Neutrophil (primary cell): ENCODE results near the gene NPAS3.

ENCODE experiments used
- H3K27ac ChIP-seq: fragments of 200-600 bp; sonication (generic); 2 replicates; pipeline ENCODE4 v1.5.1; 2016; ENCODE audit warnings: mild to moderate bottlenecking, moderate library complexity
- H3K27me3 ChIP-seq: fragments of 200-600 bp; sonication (generic); 2 replicates; pipeline ENCODE4 v1.6.0; 2016; ENCODE audit warnings: mild to moderate bottlenecking
- H3K36me3 ChIP-seq: fragments of 200-600 bp; sonication (generic); 2 replicates; pipeline ENCODE4 v1.5.1; 2017
- H3K4me1 ChIP-seq, 2 experiments: fragments of 200-600 bp in 1 of 2; sonication (generic) in 1 of 2; 1 replicate in 1 of 2; 2 replicates in 1 of 2; pipeline versions ENCODE4 v1.5.1 to v1.6.1; 2013 to 2016; ENCODE audit warnings: low read depth in 1 of 2, low read length in 1 of 2, mild to moderate bottlenecking in 1 of 2, moderate library complexity in 1 of 2; ENCODE audit not compliant: control insufficient read depth in 1 of 2, insufficient read depth in 1 of 2
- H3K4me3 ChIP-seq, 2 experiments: fragments of 200-600 bp in 1 of 2; sonication (generic) in 1 of 2; 1 replicate in 1 of 2; 2 replicates in 1 of 2; pipeline ENCODE4 v1.5.1; 2013 to 2016; ENCODE audit warnings: low read depth in 1 of 2, low read length in 1 of 2, mild to moderate bottlenecking in 1 of 2, moderate library complexity in 1 of 2
- H3K9me3 ChIP-seq: fragments of 200-600 bp; sonication (generic); 2 replicates; pipeline ENCODE4 v1.5.1; 2016
- TF ChIP-seq, protein P1 (sequence below): fragments of 200-600 bp; sonication (generic); IDR thresholded peaks from 2 replicates; pipeline ENCODE4 v1.5.1; 2016; ENCODE audit warnings: antibody characterized with exemption

The NPAS3 gene

DNA sequence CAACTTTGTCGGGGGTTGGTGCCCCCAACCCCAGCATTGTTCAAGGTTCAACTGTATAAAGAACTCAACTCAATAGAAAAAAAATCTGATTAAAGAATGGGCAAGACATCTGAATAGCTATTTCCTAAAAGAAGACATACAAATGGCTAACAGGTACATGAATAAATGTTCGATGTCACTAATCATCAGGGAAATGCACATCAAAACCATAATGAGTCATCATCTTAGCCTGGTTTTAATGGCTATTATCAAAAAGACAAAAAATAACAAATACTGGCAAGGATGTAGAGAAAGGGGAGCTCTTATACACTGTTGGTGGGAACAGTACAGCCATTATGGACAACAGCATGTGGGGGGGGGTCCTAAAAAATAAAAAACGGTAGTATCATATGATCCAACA is 28.7 kb downstream of the NPAS3 start:
- Histone ChIP-seq H3K36me3 (no peaks in the 10 kb centered on the region), H3K4me3 (no peak overlapping the region), H3K9me3 (no peaks in the 10 kb centered on the region), H3K27me3 (no peaks in the 10 kb centered on the region), H3K4me1 (no peaks in the 10 kb centered on the region), H3K27ac (no peak overlapping the region)
- TF ChIP-seq, protein P1, sequence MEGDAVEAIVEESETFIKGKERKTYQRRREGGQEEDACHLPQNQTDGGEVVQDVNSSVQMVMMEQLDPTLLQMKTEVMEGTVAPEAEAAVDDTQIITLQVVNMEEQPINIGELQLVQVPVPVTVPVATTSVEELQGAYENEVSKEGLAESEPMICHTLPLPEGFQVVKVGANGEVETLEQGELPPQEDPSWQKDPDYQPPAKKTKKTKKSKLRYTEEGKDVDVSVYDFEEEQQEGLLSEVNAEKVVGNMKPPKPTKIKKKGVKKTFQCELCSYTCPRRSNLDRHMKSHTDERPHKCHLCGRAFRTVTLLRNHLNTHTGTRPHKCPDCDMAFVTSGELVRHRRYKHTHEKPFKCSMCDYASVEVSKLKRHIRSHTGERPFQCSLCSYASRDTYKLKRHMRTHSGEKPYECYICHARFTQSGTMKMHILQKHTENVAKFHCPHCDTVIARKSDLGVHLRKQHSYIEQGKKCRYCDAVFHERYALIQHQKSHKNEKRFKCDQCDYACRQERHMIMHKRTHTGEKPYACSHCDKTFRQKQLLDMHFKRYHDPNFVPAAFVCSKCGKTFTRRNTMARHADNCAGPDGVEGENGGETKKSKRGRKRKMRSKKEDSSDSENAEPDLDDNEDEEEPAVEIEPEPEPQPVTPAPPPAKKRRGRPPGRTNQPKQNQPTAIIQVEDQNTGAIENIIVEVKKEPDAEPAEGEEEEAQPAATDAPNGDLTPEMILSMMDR = no peak

DNA sequence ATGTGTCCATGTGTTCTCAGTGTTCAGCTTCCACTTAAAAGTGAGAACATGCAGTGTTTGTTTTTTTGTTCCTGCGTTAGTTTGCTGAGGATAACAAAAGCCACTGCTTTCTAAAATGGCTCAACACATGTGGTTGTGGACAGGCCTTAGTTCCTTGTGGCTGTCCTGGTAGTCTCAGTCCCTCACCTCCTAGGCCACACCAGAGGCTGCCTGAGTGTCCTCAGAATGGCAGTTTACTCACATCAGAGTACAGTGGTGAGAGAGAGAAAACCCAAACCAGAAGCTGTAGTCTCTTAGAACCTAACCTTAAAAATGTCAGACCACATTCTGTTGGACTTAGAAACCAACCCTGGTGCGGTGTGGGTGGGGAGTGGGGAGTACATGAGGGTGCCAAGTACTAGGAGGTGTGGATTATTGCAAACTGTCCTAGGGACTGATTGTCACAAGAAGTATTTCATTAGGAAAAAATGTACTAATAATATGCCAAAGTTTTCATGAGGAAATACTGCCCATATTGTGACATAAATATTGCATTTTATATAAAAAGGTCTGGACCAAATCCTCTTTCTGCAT is 30.4 kb downstream of the NPAS3 start:
- Histone ChIP-seq H3K27me3 (no peaks in the 10 kb centered on the region), H3K4me3 (no peak overlapping the region), H3K27ac (no peak overlapping the region), H3K9me3 (no peaks in the 10 kb centered on the region), H3K36me3 (no peaks in the 10 kb centered on the region), H3K4me1 (no peaks in the 10 kb centered on the region)
- TF ChIP-seq, protein P1 = no peak

DNA sequence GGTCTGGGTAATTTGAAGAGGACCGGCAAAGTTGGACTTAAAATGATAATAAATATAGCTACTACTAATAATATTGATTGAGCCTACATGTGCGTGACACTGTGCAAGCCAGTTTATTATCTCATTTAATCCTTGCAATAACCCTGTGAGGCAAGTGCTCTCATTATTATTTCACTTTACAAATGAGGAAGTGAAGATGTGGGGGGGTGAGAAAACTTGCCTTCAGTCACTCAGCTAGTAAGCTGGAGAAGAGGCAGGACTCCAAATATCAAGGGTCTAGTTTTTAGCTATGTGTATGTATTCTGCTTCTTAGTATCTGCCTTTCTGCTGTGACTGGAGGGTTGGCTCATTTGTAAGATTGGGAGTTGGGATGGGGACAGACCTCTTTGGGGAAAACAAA is 39.2 kb downstream of the NPAS3 start:
- Histone ChIP-seq H3K9me3 (no peaks in the 10 kb centered on the region), H3K27me3 (no peaks in the 10 kb centered on the region), H3K4me3 (no peak overlapping the region), H3K27ac (no peak overlapping the region), H3K4me1 (no peaks in the 10 kb centered on the region), H3K36me3 (no peaks in the 10 kb centered on the region)
- TF ChIP-seq, protein P1 = no peak

DNA sequence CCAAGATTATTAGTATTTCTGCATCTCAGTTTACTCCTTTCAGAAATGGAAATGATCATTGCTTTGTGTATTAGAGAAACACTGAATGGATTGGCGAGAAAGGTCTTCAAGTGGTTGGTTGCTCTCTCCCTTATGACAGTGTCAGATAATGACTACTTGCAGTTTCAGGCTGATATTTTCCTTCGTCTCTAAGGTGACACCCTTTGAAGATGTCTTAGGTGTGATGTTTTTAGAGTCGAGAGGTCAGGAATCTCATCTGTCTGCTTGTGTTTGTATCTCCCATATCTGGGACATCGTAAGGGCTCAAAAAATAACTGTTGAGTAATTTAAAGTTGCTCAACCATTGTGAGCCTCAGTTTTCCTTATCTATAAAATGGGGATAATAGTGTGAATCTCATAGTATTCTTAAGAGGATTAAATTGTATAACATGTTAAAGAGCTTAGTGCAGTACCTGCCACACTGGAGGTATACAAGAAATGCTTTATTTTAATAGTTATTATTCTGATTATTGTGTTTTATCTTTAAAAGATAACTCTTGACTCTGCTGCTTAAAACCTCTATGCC is 40.1 kb downstream of the NPAS3 start:
- H3K4me3 ChIP-seq = no peak overlapping the region
- no peaks in the 10 kb centered on the region for H3K36me3 ChIP-seq
- TF ChIP-seq, protein P1 = no peak
- H3K27me3 ChIP-seq = no peaks in the 10 kb centered on the region
- H3K4me1 ChIP-seq = no peaks in the 10 kb centered on the region
- H3K27ac ChIP-seq = no peak overlapping the region
- no peaks in the 10 kb centered on the region for H3K9me3 ChIP-seq

DNA sequence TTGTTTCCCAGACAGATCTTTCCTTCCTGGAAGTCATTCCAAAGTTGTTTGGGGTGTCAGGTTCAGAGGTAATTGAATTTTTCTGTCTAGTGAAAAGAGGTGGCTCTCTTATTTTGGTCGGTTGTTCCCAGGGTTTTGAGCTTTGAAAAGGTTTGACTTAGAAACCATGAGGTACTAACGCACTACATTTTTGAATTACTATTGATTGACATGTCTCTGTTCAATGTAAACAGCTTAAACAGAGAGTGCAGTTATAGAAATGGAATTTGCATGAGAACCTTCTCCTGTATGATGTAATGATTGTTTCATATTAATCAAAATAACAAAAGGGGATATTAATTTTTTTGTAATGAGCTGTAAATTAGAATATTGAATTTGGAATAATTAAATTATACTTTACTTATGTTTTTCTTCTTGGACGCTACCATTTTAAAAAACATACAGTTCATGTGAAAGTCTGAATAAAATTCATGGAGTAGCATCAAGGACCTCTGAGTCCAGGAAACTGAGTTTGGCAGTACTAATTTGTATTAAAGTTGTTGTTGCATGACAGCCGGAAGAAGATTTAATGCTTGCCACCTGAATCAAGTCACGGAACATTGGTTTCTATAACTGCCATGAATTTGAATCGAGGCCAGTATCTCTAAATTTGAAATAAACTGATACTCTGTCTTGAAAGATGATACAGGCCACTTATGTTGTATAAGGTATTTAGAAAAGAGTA is 41.7 kb downstream of the NPAS3 start:
- TF ChIP-seq, protein P1 = no peak
- no peak overlapping the region for H3K27ac ChIP-seq
- no peaks in the 10 kb centered on the region for H3K9me3 ChIP-seq
- H3K36me3 ChIP-seq = no peaks in the 10 kb centered on the region
- no peaks in the 10 kb centered on the region for H3K27me3 ChIP-seq
- no peaks in the 10 kb centered on the region for H3K4me1 ChIP-seq
- no peak overlapping the region for H3K4me3 ChIP-seq
